GM19395 (cell line): ENCODE measurements around the gene VEGFA.

Experiments
- ATAC-seq: cut with Tn5 transposase; IDR thresholded peaks from one replicate; pipeline ENCODE4 v1.9.1; 2021; ENCODE audit warnings: mild to moderate bottlenecking, moderate library complexity; ENCODE audit not compliant: unreplicated experiment

VEGFA gene

DNA sequence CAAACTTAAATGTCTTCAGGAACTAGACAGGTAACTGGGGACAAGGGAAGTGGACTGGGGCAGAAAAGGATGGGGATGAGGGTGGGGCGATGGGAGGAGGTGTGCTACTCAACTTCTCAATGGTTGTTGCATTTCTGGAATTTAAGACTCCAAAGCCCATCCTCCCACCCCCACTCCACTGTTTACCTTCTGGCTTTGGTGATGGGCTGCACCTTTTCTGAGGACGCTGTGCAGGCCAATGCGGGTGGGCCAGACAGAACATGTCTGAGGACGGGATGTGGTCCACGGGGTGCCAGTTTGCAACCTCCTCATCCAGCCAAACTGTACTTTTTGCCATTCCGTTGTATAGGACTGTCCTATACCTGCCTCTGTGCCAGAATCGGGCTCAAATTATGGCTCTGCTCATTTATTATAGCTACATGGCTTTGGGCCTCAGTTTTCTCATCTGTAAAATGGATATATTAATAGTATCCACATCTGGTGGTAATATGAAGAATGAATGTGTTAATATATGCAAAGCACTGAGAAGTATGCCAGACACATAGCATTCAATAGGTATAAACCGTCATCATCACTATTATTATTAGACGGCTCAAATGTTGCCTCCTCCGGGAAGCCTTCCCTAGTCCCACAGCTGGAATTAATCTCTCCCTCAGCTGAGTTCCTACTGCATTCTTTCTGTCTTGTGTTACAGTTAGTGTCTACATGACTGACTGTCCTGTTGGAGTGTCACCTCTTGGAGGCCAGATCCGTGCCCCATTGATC lies 31.0 kb upstream of the VEGFA start:
- no peak for ATAC-seq

DNA sequence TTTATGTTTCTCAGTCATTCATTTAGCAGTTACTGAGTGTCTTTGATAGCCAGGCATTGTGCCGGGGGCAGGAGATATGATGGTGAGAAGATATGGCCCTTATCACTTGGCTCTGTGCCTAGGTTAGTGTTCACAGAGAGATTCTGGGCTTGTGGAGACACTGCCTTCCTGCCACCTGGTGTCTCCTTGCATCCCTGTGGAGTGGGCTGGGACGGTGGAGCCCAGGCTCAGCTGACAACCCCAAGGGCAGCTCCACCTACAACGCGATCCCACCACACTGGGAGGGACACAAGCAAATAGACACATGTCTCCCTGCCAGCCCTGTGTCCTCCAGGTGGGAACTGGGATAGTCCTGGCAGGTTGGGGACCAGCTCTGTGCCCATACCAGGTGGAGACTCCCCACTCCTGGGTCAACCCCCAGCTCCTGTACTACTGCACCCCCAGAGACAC lies 30.3 kb upstream of the VEGFA start:
- ATAC-seq = no peak

DNA sequence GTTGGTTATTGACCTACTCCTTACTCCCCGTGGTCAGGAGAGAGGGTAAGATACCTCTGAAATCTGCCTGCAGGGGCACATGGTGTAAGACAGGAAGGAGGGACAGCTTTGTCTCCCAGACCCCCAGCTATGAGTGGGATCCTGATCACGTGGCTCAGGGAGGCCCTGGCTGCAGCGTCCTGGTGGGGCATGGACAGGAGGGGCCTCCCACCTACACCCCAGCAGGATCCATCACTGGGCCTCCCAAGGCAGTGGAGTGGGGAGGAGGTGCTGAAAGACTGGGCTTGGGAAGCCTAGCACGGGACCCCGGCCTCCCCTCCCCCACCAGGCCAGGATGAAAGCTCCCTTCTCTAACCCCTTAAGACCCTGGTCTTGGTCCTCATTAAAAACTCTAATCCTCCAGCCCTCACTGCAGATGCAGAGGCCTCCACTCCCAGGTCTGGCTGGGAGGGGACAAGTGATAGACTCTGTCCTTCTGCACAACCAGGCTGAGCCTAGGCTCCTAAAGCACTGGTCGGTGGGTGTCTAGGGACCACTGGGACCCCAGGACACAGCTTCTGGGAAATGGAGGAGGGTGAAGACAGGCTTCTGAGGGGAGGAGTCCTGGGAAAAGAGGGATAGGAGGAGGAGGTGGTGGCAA lies 29.6 kb upstream of the VEGFA start:
- ATAC-seq = no peak

DNA sequence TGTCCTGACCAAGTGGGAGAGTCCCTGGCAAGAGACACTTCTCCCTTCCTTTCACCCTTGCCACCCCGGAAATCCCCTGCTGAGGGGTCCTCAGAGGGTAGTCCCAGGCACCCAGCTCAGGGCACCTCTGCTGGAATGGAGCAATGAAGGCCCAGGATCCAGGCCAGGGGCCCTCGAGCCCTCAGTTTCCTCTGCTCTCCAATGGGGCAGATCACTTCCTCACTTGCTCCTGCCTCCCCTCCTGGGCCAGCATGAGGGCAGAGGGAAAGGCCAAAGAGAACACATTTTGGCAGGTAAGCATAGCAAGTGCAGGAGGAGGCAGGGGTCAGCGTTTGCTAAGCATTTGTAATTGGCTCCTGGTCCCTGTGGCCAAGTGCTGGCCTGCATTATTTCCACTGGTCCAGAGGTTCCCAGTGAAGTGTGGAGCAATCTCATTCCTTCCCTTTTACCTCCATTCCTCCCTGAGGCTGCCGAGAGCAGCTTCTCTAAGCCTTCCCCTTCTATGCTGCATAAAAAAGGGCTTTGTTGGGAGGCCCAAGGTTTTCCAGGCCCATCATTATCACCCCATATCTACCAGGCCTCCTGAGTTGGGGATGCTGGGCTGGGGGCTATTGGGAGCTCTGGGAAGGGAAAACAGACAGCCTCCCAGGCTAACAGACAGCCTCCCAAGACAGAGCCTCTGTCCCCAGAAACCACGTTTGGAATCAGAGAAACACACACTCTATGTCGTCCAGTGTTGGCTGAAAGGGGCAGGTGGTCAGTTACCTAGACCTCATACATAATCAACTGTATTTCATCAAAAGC lies 28.8 kb upstream of the VEGFA start:
- ATAC-seq = no peak

DNA sequence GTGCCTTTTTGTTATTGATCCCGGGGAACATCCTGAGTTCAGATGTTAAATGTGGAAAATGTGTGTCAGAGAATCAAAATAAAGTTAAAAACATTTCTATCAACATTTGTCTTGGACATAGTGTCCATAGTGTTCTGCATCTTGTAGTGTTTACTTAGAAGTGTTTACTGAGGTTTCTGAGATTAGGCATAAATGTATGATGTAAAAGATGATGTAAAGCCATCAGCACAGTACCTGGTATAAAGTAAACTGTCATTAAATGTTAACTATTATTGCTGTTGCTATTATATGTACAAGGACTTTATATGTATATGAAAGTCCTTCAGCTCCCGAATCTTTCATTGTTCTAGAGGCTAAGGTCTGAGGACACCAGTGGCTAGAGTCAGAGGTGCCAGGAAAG lies 28.2 kb upstream of the VEGFA start:
- no peak for ATAC-seq

DNA sequence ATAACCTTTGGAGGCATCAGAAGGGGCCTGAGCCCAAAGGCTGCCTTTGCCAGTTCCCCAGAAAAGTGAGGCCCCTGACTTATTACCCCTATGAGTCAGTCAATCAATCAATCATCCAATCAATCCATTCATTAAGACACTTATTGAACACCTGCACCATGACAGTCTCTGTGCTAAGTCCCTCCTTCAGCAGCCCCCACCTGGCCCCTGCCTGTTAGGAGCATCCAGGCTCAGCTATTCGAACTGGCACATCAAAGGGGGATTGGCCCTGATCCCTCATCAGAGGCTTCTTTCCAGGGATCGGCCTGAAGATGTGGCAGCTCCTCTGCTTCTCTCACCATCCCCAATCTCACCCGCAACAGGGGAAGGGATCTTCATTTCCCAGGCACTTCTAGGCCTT lies 27.7 kb upstream of the VEGFA start:
- ATAC-seq = no peak

DNA sequence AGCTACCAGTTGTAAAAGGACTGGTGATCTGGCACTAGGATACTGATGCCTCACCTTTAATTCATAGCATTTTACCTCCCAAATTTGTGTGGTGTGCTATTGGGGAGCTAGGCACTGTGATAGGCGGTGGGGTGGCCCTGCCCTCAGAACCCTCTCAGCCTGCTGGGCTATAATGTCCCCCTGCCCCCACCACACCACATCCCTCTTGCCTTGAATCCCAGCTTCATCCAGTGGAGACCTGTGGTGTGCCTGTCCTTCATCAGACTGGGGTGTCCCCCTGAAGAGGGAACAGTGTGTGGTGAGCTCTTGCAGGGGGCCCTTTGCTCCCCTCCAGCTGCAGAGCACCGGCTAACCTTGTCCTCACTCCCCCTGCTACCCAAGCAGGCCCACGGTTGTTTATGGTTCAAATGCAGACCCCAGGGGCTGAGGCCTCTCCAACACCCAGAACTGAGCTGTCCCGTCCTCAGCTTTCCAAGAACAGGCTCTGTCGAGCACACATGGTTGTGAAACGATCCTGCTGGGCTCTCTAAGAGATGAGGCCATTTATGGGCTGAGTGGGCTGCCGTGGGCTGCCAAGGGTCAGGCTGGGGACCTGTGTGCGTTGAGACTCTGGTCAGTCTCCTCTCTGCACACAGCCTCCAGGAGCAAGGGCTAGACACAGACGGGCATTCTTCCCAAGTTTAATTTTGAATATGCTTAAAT lies 26.9 kb upstream of the VEGFA start:
- ATAC-seq = no peak

DNA sequence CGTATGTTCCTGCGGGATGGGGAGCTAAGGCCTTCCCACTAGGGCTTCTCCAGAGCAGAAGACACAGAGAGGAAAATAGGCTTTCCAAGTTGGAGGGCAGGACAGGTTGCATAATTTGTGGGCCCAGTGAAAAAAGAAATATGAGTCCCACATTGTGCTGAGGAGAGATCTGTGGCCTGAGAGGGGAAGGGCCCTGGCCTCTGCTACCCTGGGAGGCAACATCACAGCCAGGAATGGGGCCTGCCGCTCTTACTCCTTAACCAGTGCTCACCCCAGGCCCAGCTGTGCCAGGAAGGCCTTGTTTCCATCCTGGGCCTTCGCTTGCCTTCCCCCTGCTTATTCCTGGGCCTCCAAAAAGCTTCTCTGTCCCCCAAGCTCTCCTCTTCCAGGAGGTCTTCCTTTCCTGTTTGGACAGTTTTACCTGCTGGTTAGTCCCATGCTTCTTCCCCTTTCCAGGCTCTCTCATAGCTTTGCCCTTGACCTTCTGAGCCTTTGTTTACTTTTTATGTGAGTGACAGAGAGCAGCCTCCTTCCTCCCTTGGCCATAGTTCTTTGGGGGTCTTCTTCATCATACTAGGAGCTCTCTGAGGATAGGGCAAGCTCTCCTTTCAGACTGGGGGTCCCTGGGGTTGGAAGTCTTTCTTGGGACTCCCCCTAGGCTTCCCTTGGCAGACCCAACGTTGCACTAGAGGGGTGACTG lies 26.2 kb upstream of the VEGFA start:
- ATAC-seq = no peak

DNA sequence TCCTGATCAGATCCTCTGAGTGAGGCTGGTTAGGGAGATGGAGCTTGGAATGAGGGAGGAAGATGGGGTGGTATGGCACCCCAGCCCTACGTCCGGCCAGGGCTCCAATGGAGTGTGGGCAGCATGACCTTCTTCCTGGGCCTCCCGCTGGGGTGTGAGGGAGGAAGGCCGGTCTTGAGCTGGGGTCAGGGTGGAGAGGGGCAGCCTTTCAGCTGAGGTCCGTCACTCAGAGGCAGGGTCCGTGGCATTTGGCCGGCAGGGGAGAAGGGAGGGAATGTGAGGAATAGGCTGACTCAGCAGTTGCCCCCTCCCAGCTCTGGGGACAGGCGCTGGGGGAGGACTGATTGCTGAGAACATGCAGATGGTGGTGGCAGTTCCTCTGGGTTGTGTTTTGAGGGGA lies 25.5 kb upstream of the VEGFA start:
- no peak for ATAC-seq

DNA sequence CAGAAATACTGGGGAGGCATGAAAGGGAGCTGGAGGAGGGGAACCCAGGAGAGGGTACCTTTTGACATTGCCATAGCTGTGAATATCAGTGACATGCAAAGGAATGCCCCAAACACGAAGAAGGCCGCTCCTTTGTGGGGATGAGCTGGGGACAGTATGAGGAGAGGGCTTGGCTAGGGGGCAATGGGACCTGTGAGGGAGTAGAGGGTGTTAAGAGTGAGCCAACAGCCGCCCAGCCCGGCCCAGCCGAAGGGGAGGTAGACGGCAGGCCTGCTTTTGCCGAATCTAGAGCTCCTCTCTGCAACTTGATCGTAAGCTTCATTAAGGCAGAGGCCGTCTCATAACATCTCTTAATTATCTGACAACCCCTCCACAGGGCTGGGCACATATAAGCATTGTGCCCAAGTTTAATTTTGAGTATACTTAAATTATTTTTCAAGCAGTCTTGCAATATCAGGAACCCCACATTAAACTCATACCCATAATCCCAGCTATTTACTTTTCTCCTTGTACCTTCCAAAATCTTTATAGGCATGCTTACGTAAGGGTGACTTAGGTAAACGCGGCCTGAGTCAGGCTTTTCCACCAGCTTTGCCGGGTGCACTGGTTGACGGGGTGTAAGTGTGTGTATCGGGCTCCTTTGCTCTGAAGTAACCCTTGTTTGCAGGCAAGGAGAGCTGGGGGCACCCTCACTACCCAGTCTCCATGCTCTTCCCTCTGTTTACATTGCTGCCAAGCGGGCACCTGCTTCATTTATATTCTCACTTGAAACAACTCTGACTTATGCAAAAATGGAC lies 24.9 kb upstream of the VEGFA start:
- no peak for ATAC-seq

DNA sequence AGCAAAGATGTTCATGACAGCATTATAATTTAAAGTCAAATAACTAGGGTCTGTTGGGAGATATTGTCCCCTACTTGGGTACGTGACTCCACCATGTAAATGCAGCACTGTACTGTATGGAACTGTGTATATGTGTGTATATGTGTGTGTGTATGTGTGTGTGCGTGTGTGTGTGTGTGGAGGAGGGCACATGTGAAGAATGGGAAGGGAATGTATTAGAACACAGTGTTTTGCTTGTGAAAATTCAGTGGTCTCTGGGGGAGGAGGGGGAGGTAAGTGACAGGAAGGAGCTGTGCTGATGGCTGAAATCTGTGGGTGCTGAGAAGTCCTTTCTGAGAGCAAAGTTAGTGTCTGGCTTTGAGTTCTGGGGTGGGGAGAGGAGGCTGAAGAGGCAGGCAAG lies 23.9 kb upstream of the VEGFA start:
- ATAC-seq = no peak

DNA sequence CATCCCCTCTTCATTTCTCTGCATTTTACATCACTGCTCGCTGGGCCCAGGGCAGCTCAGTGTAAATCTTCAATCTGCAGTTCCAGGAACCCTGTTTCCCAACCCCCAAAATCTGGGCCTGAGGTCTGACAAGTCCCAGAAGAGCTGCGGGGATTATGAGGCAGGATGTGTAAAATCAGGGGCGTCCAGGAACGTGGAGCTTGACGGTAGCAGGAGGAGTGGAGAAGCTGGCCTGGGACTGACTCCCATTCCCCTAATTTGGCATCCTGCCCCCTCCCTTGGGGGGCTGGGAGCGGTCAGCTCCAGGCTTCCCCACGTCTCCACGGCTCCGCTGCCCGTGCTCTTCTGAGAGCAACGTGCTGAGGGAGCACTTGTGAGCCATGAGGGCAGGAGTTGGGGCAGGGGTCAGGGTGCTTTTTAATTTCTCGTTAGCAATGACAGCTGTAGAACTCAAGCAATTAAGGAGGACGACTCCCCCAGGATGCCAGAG lies 23.4 kb upstream of the VEGFA start:
- ATAC-seq = no peak

DNA sequence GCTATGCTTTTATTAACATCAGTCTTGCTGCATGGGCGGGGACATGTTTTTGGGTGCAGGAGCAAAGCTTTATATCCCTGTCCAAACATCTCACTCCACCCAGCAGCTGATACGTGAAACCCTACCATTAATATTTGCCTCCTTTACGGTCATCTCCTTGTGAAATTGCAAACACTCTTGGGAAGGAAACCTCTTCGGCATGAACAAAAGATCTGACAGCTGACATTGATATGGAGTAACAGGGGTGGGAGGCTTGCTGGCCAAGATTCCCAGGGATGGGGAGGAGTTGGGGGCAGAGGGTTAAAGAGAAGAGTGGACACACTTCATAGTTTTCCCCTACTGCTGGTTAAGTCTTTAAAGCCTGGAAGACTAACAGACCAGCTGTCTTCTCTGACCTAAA lies 22.2 kb upstream of the VEGFA start:
- no peak for ATAC-seq

DNA sequence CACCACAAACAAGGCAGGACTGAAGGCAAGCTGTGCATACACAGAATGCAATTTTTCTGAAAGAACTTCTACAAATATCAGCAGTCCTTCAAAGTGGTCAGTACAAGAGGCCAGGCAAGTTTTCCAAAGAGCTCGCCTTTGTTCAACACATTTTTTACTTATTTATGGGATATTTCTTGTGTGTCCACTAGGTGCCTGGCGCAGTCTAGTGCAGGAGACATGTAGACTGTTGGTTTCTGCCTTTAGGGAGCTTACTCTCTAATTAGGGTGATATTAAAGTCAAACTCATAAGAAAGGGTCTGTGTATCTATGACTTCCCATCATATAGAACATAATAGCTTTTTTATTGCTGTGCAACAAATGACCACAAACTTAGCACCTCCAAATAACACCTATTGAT lies 21.2 kb upstream of the VEGFA start:
- no peak for ATAC-seq

DNA sequence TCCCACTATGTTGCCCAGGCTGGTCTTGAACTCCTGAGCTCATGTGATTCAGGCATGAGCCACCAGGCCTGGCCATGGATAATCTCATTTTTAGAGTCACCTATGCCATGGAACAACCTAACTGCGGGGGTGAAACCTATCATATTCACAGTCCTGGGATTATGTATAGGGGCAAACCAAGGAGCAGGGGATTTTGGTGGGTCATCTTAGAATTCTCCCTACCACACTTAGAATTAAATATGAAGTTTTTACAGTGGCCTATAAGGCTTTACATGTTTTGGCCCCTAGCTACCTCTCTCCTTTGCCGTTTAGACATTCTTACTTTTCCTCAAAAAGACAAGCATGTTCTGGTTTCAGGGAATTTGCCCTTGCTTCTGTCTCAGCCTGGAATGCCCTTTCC lies 20.6 kb upstream of the VEGFA start:
- no peak for ATAC-seq

DNA sequence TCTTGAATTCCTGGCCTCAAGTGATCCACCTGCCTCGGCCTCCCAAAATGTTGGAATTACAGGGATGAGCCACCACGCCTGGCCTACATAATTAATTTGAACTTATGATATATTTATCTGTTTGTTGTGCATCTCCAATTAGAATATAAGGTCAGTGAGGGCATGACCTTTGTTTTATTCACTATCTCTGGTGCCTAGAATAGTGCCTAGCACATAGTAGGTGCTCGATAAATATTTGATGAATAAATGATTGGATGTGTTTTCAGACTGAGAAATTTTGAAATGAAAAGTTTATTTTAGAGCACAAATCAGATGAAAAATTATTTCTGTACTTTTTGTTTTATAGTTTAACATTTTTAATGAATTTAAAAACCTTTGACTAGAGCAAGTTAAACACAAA lies 19.4 kb upstream of the VEGFA start:
- no peak for ATAC-seq

DNA sequence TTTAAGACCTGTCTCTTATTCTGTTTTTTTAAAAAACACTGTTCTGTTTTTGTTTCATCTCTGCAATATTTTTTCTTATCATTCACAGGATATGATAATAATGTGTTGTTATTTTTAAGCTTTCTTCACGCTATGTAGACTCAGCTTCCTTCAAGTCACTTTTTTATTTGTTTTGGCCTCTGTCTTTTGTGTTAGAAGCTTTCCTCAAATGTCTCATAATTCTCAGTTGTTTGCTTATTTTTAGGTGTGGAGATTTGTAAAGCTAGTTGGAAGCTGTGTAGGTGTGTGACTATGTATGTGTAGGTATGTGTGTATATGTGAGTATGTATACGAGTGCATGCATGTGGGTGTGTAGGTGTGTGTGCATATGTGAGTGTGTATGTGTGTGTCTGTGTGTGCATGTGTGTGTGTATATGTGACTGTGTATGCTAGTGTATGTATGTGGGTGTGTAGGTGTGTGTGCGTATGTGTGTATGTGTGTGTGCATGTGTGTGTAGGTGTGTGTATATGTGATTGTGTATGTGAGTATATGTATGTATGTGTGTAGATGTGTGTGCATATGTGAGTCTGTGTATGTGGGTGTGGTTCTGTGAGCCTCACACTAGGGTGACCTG lies 16.3 kb upstream of the VEGFA start:
- ATAC-seq = no peak

DNA sequence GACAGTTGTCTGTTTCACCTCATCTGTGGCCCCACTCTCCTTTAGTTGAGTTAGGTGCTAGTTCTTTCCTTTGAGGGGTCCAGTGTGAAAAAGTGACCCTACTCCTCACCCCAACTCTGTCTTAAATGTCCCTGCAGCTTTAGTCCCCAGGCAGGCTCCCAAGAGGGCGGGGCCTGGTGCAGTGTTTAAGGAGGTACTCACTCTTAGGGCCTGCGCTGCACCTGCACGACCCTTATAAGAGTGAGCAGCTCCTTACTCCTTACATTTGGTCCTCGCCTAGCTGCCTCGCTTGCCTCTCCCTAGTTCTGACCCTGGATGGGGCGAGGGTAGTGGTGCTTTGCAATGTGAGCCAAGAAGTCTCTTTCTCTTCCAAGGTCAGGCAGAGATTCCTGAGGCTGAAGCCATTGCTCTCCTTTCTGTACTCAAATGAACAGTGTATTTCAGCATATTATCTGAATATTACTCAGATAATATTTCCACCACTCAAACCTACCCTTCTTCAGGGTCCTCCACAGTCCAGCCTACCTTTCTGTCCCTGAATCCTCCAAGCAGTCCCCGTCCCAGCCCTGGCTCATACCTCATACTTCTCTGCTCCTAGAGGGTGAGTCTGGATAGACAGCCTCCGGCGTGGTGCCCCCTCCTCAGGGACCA lies 11.9 kb upstream of the VEGFA start:
- ATAC-seq = no peak

DNA sequence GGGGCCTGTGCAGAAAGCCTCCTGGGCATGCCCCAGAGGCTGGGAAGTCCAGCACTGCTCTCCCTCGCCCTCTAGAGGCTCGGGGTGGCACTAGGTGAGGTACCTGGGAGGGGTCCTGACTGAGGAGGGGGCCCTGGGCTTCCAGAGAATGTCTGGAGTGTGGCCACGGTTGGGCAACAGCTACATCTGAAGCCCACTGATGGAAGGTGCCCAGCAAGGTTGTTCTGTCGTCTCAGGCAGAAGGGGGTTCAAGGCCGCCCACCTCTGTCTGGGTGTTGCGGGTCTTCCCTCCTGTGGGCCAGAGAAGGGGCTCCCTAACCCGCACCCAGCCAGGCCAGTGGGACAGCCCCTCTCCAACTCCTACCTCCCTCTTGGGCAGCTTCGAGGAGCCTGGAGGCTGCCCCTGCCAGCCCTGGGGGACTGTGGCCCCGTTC lies 11.4 kb upstream of the VEGFA start:
- ATAC-seq = no peak
